IMR-90 (cell line): Measurements from ENCODE around the gene GDPD3. TPM values are rescaled to one million over a fixed set of nuclear protein-coding genes. Genes with fewer than 3 reads are reported as not detected.

ENCODE experiments used
- ATAC-seq: fragments of 200-7000 bp; cut with Tn5 transposase; 2 replicates; pipeline ENCODE4 v1.9.1; 2020; ENCODE audit warnings: low read depth, mild to moderate bottlenecking, moderate library complexity
- BruUV-seq: library from RNA; stranded (reverse); fragments of 400-500 nt; replicated peaks from 2 replicates; lab custom pipeline; 2021; lab: Mats Ljungman, UMichigan
- CTCF ChIA-PET: fragments of 300-600 bp; formaldehyde crosslinking; extraction: SDS; loops from one replicate; lab custom pipeline; 2021; ENCODE audit warnings: antibody characterized with exemption; lab: Yijun Ruan, JAX
- POLR2A ChIA-PET: fragments of 300-600 bp; sonication (Branson Sonifier 250); formaldehyde crosslinking; loops from one replicate; lab custom pipeline; 2022; ENCODE audit warnings: antibody characterized with exemption; ENCODE audit not compliant: unreplicated experiment; lab: Charles Lee
- DNase-seq: peaks from one replicate; pipeline ENCODE4 v3.0.0; 2013
- H2AFZ ChIP-seq: replicated peaks from 2 replicates; pipeline ENCODE3; 2013; ENCODE audit warnings: low read length, mild to moderate bottlenecking; ENCODE audit not compliant: poor library complexity
- H2AK5ac ChIP-seq: 2 replicates; pipeline ENCODE4 v1.6.1; 2013; ENCODE audit warnings: low read depth, low read length, inconsistent platforms
- H2AK9ac ChIP-seq: replicated peaks from 2 replicates; pipeline ENCODE3; 2013; ENCODE audit warnings: mild to moderate bottlenecking, low read depth, low read length, moderate library complexity; ENCODE audit not compliant: poor library complexity
- H2BK120ac ChIP-seq: 2 replicates; pipeline ENCODE4 v1.6.1; 2013; ENCODE audit warnings: low read depth, low read length, inconsistent platforms
- H2BK15ac ChIP-seq: 3 replicates; pipeline ENCODE4 v1.6.1; 2013; ENCODE audit warnings: low read depth, low read length, inconsistent platforms
- H2BK20ac ChIP-seq: 2 replicates; pipeline ENCODE4 v1.6.1; 2013; ENCODE audit warnings: low read depth, mild to moderate bottlenecking, inconsistent platforms, low read length, moderate library complexity
- H2BK5ac ChIP-seq: 2 replicates; pipeline ENCODE4 v1.6.1; 2013; ENCODE audit warnings: mild to moderate bottlenecking, low read depth, low read length, inconsistent platforms; ENCODE audit not compliant: poor library complexity, severe bottlenecking
- H3K14ac ChIP-seq: replicated peaks from 2 replicates; pipeline ENCODE4 v1.6.1; 2013; ENCODE audit warnings: low read depth, low read length, inconsistent platforms
- H3K18ac ChIP-seq: 2 replicates; pipeline ENCODE4 v1.6.1; 2013; ENCODE audit warnings: low read depth, low read length, control low read depth
- H3K23ac ChIP-seq: 2 replicates; pipeline ENCODE4 v1.6.1; 2013; ENCODE audit warnings: low read depth, low read length, inconsistent platforms
- H3K27ac ChIP-seq: 2 replicates; pipeline ENCODE4 v1.5.1; 2013; ENCODE audit warnings: mild to moderate bottlenecking, control low read depth, low read length; ENCODE audit not compliant: insufficient read depth
- H3K27me3 ChIP-seq: 2 replicates; pipeline ENCODE4 v1.6.1; 2013; ENCODE audit warnings: low read length; ENCODE audit not compliant: control insufficient read depth, insufficient read depth
- H3K36me3 ChIP-seq: 2 replicates; pipeline ENCODE4 v1.6.1; 2013; ENCODE audit warnings: low read length, mixed read lengths; ENCODE audit not compliant: control insufficient read depth, insufficient read depth
- H3K4ac ChIP-seq: 2 replicates; pipeline ENCODE4 v1.6.1; 2013; ENCODE audit warnings: low read depth, low read length, inconsistent platforms
- H3K4me1 ChIP-seq: 2 replicates; pipeline ENCODE4 v1.6.1; 2013; ENCODE audit warnings: low read length, mixed read lengths; ENCODE audit not compliant: control insufficient read depth, insufficient read depth
- H3K4me2 ChIP-seq: 2 replicates; pipeline ENCODE4 v1.6.1; 2013; ENCODE audit warnings: low read depth, mild to moderate bottlenecking, control low read depth, low read length, moderate library complexity
- H3K4me3 ChIP-seq: 2 replicates; pipeline ENCODE4 v1.5.1; 2013; ENCODE audit warnings: low read depth, mild to moderate bottlenecking, control low read depth, low read length, moderate library complexity; ENCODE audit not compliant: insufficient read depth
- H3K56ac ChIP-seq: 2 replicates; pipeline ENCODE4 v1.6.1; 2013; ENCODE audit warnings: low read length, inconsistent platforms; ENCODE audit not compliant: insufficient read depth; ENCODE audit errors: extremely low read depth
- H3K79me1 ChIP-seq, 2 experiments: 2 replicates each; pipeline ENCODE4 v1.6.1; 2013; ENCODE audit warnings: low read length in 2 of 2, inconsistent platforms in 1 of 2, low read depth in 1 of 2
- H3K9ac ChIP-seq: 2 replicates; pipeline ENCODE4 v1.6.1; 2013; ENCODE audit warnings: low read depth, low read length, control low read depth
- H3K9me1 ChIP-seq: 2 replicates; pipeline ENCODE4 v1.6.1; 2013; ENCODE audit warnings: low read length, inconsistent platforms; ENCODE audit not compliant: insufficient read depth
- H3K9me3 ChIP-seq: 2 replicates; pipeline ENCODE4 v1.6.1; 2013; ENCODE audit warnings: low read length; ENCODE audit not compliant: control insufficient read depth, insufficient read depth
- H4K20me1 ChIP-seq: 2 replicates; pipeline ENCODE4 v1.6.1; 2013; ENCODE audit warnings: low read length, inconsistent platforms; ENCODE audit not compliant: insufficient read depth
- H4K5ac ChIP-seq: 2 replicates; pipeline ENCODE4 v1.6.1; 2013; ENCODE audit warnings: mild to moderate bottlenecking, low read depth, low read length, control low read depth
- H4K8ac ChIP-seq, 2 experiments: 2 replicates each; pipeline ENCODE4 v1.6.1; 2013; ENCODE audit warnings: low read depth in 2 of 2, low read length in 2 of 2, control low read depth in 1 of 2, inconsistent platforms in 1 of 2
- H4K91ac ChIP-seq: 2 replicates; pipeline ENCODE4 v1.6.1; 2013; ENCODE audit warnings: low read depth, low read length, inconsistent platforms; ENCODE audit not compliant: insufficient read depth
- BHLHE40 ChIP-seq: fragments of 150-350 bp; IDR thresholded peaks from 2 replicates; pipeline ENCODE4 v1.6.1; 2016; ENCODE audit warnings: mild to moderate bottlenecking, low read depth, low read length
- CEBPB ChIP-seq: IDR thresholded peaks from 2 replicates; pipeline ENCODE4 v1.6.1; 2012; ENCODE audit warnings: low read depth, low read length, improper control_type of control experiment
- MAFK ChIP-seq: IDR thresholded peaks from 2 replicates; pipeline ENCODE4 v1.6.1; 2012; ENCODE audit warnings: low read depth, low read length, improper control_type of control experiment
- MAZ ChIP-seq: IDR thresholded peaks from 2 replicates; pipeline ENCODE4 v1.6.1; 2012; ENCODE audit warnings: low read depth, mild to moderate bottlenecking, low read length, improper control_type of control experiment, moderate library complexity, borderline replicate concordance
- MXI1 ChIP-seq: IDR thresholded peaks from 2 replicates; pipeline ENCODE4 v1.6.1; 2012; ENCODE audit warnings: low read depth, mild to moderate bottlenecking, low read length, moderate library complexity, borderline replicate concordance
- POLR2A ChIP-seq: IDR thresholded peaks from 2 replicates; pipeline ENCODE4 v1.6.1; 2012; ENCODE audit warnings: mild to moderate bottlenecking, low read depth, low read length
- RAD21 ChIP-seq: IDR thresholded peaks from 2 replicates; pipeline ENCODE4 v1.6.1; 2012; ENCODE audit warnings: low read length, improper control_type of control experiment
- RCOR1 ChIP-seq: IDR thresholded peaks from 2 replicates; pipeline ENCODE4 v1.6.1; 2012; ENCODE audit warnings: mild to moderate bottlenecking, low read length, improper control_type of control experiment; ENCODE audit not compliant: insufficient replicate concordance
- SMC3 ChIP-seq: fragments of 150-350 bp; IDR thresholded peaks from 2 replicates; pipeline ENCODE4 v1.6.1; 2016; ENCODE audit warnings: low read depth, mild to moderate bottlenecking, antibody characterized with exemption, low read length, moderate library complexity
- WGBS, 2 experiments: methylation state at CpG; one replicate each; pipeline versions ENCODE4 v1.1.5 to v1.1.7; 2013; ENCODE audit warnings: missing lambda C conversion rate in 2 of 2; ENCODE audit not compliant: insufficient read length in 1 of 2; ENCODE audit errors: extremely low coverage in 2 of 2; 5-methylcytosine and 5-hydroxymethylcytosine counted together
- dilution Hi-C: fragments of 300-500 bp; cut with HindIII; formaldehyde crosslinking; loops from one replicate; pipeline ENCODE4 v1.14.3; 2018; ENCODE audit warnings: low sequenced_read_pairs; ENCODE audit not compliant: unreplicated experiment
- in situ Hi-C: fragments of 300-500 bp; cut with MboI; formaldehyde crosslinking; loops from 3 replicates; pipeline ENCODE4 v1.14.3; 2019; ENCODE audit warnings: low sequenced_read_pairs, inconsistent platforms, mixed read lengths
- intact Hi-C: fragments of 100-400 bp; cut with micrococcal nuclease; formaldehyde crosslinking; loops from 2 replicates; pipeline ENCODE4 v1.10.0; 2022
- polyA plus RNA-seq, 3 experiments: library from polyadenylated mRNA; depleted of rRNA; stranded (reverse); fragments of >200 nt; gene quantifications; 2 replicates each; pipeline ENCODE4 v1.2.3, GENCODE V29; 2012; ENCODE audit warnings: low replicate concordance in 1 of 3
- total RNA-seq: library from RNA; depleted of rRNA; stranded (reverse); fragments of >200 nt; gene quantifications from 2 replicates; pipeline ENCODE4 v1.2.3, GENCODE V29; 2012

Gene GDPD3
- total and polyA plus RNA-seq, 2 of the 4 experiments (the other 2 are of a cell fraction), result under 0.01 to 19.5 TPM

DNA sequence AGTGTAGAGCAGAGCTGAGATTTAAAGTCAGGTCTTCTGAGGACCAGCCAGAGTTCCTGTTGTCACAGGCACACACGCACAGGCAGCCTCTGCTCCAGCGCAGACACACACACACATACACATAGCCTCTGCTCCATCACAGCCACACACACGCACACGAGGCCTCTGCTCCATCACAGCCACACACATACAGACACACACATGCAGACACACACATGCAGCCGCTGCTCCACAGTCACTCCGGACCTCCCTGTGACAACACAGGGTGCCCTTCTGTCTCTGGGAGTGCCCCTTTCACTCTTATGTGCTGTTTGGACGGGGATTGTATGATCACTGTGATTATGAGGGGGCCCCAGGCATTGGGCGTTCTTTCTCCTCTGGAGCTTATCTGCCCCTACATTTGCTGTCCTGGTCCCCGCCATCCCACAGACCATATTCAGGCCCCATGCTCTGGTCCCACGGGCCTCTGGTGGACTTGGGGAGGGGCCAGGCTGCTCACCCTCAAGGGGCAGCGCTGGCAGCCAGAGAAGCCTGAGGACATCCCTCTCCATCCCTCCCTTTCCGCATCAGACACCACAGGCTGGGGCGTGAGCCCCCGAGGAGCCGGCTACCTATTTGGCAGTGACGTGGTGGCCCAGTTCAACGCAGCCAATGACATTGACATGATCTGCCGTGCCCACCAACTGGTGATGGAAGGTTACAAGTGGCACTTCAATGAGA lies 29.1 kb downstream of the GDPD3 start:
- CTCF ChIA-PET, result no interaction called here
- H4K20me1 ChIP-seq, result peaks cover 28% of the 10 kb centered on the region
- H3K9ac ChIP-seq, result no peak overlapping the region
- 85% methylated on average over 6 of the region's 18 CpGs; no CpG with 5 or more reads in 1 of the 2 experiments for WGBS, 2 experiments
- H3K23ac ChIP-seq, result no peak overlapping the region
- H3K27me3 ChIP-seq, result no peaks in the 10 kb centered on the region
- BruUV-seq, result no TSS peak
- no peak for TF ChIP-seq CEBPB
- no peak for TF ChIP-seq SMC3
- no peak for TF ChIP-seq RAD21
- TF ChIP-seq RCOR1, result no peak
- TF ChIP-seq POLR2A, result no peak
- no peak for TF ChIP-seq MAFK
- no peak for TF ChIP-seq MAZ
- TF ChIP-seq MXI1, result no peak
- TF ChIP-seq BHLHE40, result no peak
- in situ Hi-C loops, result no loop called here
- dilution Hi-C loops, result no loop called here
- H3K9me3 ChIP-seq, result no peaks in the 10 kb centered on the region
- H3K36me3 ChIP-seq, result peaks cover 58% of the 10 kb centered on the region
- H3K18ac ChIP-seq, result no peak overlapping the region
- no peaks in the 10 kb centered on the region for H3K4me1 ChIP-seq
- no peaks in the 10 kb centered on the region for H3K9me1 ChIP-seq
- no peak overlapping the region for H3K4me3 ChIP-seq
- H2BK120ac ChIP-seq, result no peak overlapping the region
- intact Hi-C loops, result no loop called here
- H2BK20ac ChIP-seq, result no peak overlapping the region
- no peak overlapping the region for H4K5ac ChIP-seq
- POLR2A ChIA-PET, result interaction anchor here (0.7 kb wide), 1 partner anchor 1428 kb away, joined by 4 read pairs; no protein-coding TSS in a partner anchor
- H3K27ac ChIP-seq, result no peak overlapping the region
- no peak overlapping the region for H2AFZ ChIP-seq
- H2AK9ac ChIP-seq, result no peak overlapping the region
- peaks cover 23 to 34% of the 10 kb centered on the region in 2 experiments for H3K79me1 ChIP-seq
- H4K91ac ChIP-seq, result no peak overlapping the region
- no peak for DNase-seq
- H2AK5ac ChIP-seq, result no peak overlapping the region
- no peak overlapping the region for H3K56ac ChIP-seq
- H3K14ac ChIP-seq, result no peak overlapping the region
- no peak overlapping the region for H3K4ac ChIP-seq
- no peak overlapping the region for H4K8ac ChIP-seq
- no peak overlapping the region for H3K4me2 ChIP-seq
- no peak overlapping the region for H2BK15ac ChIP-seq
- H2BK5ac ChIP-seq, result no peak overlapping the region
- no peak for ATAC-seq
